HG02678 (cell line): ENCODE results near the gene DUSP8.
"Not testable (repeated sequence)": the region's sequence is repeated elsewhere in the genome, so short reads cannot be mapped to it uniquely, and the experiment has no call there.

ENCODE experiments used
- ATAC-seq: cut with Tn5 transposase; IDR thresholded peaks from one replicate; pipeline ENCODE4 v1.9.1; 2021; ENCODE audit warnings: mild to moderate bottlenecking, moderate library complexity; ENCODE audit not compliant: unreplicated experiment

DUSP8 gene

GRCh38 chr11:1572197-1573076 lies at the start of gene DUSP8:
DUSP8 (minus strand) TSS chr11:1572271; CDS start chr11:1565826, 6,445 bp downstream.
- peak; percentile 59 for ATAC-seq

DNA sequence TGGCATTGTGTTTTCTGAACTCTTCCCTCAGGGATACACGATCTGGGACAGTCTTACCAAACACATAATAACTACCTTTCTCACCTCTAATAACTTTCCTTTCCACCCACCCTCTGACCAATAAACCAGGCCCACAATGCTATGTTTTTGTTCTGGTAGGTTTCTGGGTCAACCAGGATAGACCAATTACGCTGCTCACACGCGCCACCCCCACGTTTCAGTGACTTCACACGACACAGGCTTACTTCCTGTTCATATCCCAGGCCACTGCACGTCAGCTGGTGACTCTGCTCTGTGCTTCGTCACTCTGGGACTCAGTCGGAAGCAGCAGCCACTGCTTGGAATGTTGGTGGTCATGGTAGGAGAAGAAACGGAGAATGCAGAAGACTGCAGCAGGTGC lies 47.4 kb upstream of the DUSP8 start:
- no peak for ATAC-seq

GRCh38 chr11:1618231-1618630 lies 46.2 kb upstream of the DUSP8 start:
- no peak for ATAC-seq

DNA sequence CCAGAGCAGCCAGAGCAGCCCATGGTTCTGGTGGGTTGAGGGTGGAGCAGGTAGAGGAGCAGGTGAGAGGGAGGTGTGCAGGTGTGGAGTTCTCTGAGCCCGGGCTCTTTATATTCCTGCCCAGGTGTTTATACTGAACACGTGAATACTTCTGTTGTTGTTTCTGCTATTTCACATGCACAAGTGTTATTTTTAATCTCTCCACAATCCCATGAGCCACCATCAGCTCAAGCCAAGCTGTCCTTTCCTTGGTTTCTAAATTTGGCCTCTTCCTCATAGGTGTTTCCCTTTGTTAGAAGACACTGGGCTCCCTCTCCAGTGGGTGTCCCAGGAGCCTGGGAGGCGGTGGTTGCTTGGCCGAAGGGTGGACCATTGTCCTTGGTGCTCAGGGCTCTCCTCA lies 36.3 kb upstream of the DUSP8 start, which contains the start of gene KRTAP5-3:
Gene KRTAP5-3 (minus strand): TSS at position 101 of the 400 bp plus-strand sequence. CDS start 78 bp downstream, at position 23.
- no peak for ATAC-seq

- ATAC-seq = not testable (repeated sequence)
Observed at GRCh38 chr11:1607901-1608300, 35.8 kb upstream of the DUSP8 start.

- ATAC-seq = not testable (repeated sequence)
Observed at GRCh38 chr11:1607156-1607845, 35.2 kb upstream of the DUSP8 start.

- ATAC-seq = peak; percentile 91
Observed at GRCh38 chr11:1605923-1606322, 33.9 kb upstream of the DUSP8 start.

DNA sequence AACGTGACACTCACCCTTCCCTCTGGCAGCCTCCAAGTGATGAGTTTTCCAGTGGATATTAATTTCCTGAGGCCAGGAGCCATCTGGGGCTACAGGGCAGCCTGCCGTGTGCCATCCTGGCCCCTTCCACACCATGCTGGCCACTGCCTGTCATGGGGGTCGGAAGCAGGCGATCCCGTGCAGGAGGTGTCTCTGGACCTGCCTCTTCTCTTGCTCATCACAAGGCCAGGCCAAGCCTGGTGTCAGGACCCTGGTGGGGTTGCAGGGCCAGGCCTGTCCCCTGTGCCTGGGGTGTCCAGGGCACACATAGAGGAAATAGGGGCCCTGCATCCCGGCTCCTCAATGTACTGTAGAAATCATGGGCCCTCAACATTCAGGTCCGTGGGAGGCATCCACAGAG lies 32.6 kb upstream of the DUSP8 start:
- no peak for ATAC-seq

DNA sequence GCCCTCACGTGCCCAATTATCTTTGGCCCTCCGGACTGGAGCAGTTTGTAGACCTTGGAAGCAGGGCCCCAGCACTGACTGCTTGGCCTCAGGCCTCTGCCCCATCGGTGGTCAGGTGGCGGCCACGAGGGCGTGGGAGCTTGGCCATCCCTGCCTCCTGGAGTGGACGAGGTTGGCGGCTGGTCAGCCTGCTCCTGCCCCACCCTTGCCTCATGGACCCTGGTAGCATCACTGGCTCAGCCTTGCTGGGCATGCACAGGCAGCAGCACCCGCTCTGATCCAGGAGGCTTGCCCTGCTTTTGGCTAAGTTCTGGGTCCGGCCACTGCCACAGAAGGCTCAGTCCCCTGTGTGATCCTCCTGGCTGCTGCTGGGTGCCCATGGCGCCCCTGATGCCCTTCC lies 32.1 kb upstream of the DUSP8 start:
- no peak for ATAC-seq

- ATAC-seq = no peak
Observed at GRCh38 chr11:1603629-1604028, 31.6 kb upstream of the DUSP8 start.

GRCh38 chr11:1601663-1602062 lies 29.6 kb upstream of the DUSP8 start:
- ATAC-seq = not testable (repeated sequence)

DNA sequence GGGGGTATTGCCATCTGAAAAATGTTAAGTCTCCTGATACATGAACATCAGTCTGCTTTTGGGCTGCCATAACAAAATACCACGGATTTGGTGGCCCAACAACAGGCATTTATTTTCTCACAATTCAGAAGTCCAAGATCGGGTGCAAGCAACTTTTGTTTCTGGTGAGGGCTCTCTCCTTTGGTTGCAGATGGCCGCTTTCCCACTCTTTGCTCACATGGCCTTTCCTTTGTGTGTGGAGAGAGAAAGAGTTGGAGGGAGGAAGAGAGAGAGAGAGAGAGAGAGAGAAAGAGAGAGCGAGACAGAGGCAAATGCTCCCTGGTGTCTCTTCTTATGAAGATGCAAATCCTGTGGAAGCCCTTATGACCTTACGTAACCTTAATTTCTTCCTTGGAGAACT lies 28.6 kb upstream of the DUSP8 start:
- no peak for ATAC-seq

- no peak for ATAC-seq
Observed at GRCh38 chr11:1598816-1599215, 26.7 kb upstream of the DUSP8 start.

DNA sequence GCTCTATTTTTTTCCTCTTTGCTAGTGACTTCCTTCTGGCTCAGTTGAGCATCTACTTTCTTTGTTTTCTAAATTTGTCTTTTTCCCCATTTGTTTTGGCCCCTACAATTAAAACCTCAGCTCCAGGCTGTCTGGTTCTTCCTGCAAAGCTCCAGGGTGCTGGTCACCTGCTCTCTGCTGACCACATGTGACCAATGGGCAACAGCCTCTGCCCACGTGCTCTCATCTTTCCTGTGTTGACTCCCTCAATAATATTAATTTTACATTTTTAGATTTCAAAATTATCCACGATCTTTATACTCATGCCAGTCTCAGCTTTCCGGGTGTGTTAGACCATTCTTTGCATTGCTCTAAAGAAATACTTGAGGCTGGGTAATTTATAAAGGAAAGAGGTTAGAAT lies 26.3 kb upstream of the DUSP8 start:
- ATAC-seq = not testable (repeated sequence)

GRCh38 chr11:1597994-1598380 lies 25.9 kb upstream of the DUSP8 start, which contains the start of gene KRTAP5-2:
KRTAP5-2 (minus strand) TSS chr11:1598294; CDS start chr11:1598250, 44 bp downstream.
- no peak for ATAC-seq

- no peak for ATAC-seq
Observed at GRCh38 chr11:1597331-1597993, 25.4 kb upstream of the DUSP8 start.

- not testable (repeated sequence) for ATAC-seq
Observed at GRCh38 chr11:1596576-1597121, 24.6 kb upstream of the DUSP8 start.

DNA sequence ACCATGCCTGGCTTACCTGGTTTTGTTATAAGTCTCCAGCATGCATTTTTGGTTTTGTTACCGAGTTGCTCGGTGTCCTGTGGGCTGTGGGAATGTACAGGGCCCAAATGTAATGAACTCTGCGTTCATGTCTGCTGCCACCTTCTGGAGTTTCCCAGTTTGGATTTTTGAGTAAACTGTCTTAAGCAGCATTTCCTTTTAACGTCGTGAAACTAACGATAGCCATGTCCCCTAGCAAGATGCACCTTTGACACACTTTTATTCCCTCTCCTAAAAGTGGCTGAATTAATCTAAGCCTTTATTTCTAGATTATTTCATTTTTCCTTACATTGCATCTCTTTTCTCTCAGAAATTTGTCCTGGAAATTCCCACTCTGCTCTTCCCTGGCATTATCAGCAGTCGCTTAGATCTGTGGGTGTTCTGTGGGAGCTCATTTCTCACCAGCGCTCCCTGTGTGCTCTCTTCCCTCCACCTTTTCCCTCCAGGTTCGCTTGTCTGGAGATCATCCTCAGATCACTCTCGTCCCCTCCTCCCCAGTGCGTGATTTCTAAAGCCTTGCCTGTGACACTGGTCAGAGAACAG lies 24.0 kb upstream of the DUSP8 start:
- ATAC-seq = not testable (repeated sequence)

DNA sequence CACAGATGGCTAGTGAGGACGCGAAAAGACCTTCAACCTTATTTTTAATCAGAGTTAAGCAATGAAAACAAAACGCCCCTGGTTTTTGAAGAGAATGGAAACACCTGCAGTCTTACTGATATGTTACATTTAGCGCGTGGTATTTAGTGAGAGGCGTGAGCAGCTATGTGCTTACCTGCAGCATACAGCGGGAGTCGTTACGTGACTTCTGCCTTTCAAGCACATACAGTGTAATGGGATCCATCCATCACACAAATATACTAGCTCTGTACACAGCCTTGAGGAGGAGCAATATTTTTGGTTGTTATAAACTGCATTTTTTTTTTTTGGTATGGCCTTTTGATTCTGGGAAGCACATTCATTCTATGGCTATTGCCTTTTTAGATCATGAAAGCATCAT lies 20.6 kb upstream of the DUSP8 start:
- ATAC-seq = no peak

DNA sequence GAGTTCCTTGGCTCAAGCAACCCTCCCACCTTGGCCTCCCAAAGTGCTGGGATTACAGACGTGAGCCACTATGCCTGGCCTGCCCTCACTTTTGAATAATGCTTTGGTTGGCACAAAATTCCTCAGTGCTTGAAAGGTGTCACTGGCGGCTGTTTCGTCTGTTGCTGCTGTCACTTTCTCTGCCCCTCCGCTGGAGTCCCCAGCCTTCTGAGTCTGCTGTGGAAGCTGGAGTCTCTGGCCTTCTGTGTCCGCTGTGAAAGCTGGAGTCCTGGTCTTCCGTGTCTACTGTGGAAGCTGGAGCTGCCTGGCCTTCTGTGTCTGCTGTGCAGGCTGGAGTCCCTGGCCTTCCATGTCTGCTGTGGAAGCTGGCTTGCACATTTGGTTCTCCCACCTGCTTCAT lies 17.9 kb upstream of the DUSP8 start:
- no peak for ATAC-seq
